NCI-H1930 (cell line): ENCODE results near the gene NTNG1.

Experiments used
- DNase-seq, 2 experiments: peaks; one replicate each; lab custom pipeline; 2025; lab: John Stamatoyannopoulos, UW

The NTNG1 gene

DNA sequence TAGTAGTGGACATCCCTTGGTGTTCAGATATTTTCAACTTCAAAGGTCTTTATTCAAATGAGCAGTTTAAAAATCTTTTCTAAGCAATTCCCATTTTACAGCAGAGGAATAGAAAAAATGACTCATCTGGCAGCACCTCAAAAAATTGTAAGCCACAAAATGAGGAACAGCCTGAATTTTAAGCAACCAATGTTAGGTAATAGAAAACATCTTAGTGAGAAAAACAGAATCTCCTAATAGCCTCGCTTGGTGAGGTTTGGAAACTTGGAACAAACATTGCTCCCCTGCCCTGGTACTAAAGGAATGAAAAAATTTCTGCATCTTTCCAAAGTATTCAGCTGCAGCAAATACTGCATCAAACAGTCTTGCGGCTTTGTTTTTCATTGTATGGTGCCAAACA lies 264.4 kb downstream of the NTNG1 start:
- no peak for DNase-seq

DNA sequence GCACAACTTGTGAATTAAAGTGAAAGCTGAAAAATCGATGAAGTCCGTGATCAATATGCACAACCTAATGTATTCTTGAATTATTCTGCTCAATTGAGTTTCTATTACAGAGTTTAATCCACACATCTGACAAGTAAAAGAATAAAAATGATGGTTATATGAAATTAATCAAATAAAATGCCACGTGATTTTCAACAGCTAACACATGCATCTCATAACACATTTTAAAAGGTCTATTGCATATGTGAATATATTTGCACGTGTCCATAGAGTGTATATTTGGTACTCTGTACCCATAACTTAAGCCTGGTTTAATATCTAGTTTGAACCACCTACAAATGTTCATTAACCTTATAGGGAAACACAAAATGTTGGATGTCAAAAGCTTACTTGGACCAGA lies 266.2 kb downstream of the NTNG1 start:
- no peak for DNase-seq

DNA sequence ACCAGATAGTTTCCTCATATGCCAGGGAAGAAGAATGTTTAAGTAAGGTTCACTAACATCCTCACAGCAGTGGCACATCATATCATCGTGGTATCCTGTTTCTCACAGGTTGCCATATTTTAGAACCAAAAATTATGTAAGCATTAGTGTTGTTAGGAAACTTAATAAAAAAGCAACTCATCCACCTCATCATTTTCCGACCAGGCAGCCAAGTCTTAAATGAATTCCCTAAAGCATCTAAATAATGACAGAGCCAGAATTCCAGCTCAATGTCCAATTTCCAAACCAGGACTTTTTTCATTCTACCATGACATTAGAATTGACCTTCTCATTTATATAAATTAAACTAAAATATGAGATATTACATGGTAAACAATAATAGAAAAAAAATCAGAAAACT lies 272.7 kb downstream of the NTNG1 start:
- no peak for DNase-seq

DNA sequence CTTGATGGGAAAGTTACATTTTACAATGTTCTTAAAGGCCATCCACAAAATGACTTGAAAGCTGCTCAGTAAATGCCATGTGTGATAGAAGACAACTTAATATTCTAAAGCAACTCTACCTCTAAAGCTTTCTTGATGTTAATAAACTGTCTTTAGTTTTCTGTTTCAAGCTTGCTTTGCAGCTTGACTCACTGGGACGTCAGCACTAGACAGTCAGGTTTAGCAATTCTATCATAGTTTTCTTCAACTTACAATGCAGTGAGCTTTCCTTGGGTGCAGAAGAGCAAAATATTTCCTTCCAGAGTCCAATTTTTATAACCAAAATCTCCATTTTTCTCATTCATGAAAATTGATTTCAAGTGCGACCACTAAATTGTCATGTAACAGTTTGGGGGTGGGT lies 273.1 kb downstream of the NTNG1 start:
- DNase-seq, result no peak

DNA sequence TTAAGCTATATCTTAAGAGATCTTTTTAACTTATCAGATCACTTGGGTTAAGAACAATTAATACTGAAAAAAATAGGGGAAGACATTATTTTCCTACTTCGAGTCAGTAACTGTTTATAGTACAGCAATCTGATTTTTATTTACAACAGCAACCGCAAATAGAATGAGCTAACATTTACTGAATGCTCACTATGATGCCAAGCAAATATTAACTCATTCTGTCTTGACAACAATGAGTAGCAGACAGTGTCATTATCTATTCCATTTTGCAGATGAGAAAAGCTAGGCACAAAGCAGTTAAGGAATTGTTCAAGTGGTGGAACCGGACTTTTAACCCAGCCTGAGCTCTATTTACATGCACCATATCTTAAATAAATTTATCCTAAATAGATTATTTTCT lies 273.7 kb downstream of the NTNG1 start:
- DNase-seq, result peak in 1 of 2 experiments; percentile 62

DNA sequence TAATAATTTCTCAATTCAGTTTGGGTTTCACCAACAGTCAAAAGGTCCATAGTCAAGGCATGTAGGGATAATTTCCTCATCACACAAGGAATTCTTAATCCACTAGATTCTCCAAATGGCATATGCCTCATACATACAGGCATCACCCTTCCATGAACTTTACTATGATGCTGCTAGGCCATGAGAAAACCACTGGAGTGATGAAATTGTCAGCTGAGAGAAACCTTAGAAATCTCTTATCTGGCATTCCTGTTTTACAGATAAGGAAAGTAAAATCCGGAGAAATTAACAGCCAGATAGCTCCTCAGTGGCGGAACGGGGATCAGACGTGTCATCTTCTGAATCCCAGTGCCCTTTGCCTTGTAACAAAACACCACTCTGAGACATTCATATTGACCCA lies 274.4 kb downstream of the NTNG1 start:
- DNase-seq, result no peak

DNA sequence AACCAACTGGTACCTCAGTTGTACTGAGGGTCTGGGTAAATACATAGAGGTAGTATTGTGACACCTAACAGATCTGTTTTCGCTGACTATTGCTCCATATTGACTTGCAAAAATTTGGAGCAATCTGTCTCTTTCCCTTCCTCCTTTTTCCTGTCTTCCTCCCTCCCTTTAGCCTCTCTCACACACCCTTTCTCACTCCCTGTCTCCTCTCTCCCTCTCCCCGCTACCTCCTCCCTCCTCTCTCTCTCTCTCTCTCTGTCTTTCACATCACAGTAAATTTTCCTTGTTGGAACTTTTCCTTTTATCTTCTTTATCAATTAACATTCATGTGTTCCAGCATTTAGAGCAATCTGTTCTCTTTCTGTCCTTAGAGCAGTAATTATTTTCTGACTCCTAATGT lies 278.2 kb downstream of the NTNG1 start:
- no peak for DNase-seq

DNA sequence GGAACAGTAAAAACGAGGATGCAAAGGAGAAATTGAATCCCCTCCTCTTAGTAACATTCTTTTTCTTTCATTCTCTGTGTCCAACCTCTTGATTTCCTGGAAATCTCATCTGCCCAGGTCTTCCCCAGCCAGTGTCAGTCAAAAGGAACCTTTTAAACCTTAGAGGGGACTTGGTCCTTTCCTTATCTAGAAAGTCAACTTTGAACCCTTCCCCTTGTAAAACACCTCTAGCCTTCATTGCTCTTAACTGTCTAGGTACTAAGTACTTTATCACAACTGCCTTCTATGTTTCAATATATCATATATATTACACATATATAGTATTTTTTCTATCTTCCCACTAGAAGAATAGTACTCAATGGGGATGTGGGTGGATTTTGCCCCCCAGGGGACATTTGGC lies 282.1 kb downstream of the NTNG1 start:
- DNase-seq, result no peak

DNA sequence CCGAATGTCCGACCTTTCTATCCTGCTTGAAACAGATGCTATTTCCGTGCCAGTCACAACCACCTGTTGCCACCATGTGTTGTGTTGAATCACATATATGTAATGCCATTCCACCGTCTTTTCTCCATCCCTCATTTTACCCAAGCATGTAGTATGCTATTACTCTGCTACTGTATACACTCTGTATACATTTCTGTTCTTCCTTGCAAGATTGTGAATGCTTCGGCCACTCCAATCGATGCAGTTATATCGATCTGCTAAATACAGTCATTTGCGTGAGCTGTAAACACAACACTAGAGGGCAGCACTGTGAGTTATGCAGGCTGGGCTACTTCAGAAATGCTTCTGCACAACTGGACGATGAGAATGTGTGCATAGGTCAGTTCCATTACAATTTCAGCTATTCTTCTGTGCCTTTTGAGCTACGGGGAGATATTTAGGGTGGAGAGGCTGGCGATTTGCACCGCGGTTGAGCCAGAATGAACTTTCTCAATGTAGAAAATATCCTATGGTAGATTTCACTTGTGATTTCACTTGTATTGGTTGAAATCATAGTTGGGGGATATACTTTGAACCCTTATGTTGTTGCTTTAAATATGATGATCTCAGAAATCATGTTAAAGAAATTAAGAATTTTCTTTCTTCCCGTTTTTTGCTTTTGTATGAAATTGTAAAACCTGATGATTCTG lies 289.8 kb downstream of the NTNG1 start:
- no peak for DNase-seq

DNA sequence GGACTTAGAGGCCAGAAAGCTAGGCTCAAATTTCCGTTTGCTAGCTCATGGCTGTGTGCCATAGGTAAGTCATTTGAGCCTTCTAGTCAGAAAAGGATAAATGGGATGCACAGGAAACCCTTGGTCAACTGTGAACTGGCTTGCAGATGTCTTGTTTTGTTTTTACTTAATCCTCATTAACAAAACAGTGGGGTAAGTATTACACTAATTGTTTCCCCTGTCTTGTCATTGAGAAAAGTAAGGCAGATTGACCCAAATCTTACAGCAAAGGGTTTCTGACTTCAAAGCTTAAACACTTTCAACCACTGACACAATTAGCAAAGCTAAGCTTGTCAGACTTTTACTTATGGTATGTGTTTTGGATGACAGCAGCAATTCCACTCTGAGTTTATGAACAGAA lies 291.3 kb downstream of the NTNG1 start:
- no peak for DNase-seq

DNA sequence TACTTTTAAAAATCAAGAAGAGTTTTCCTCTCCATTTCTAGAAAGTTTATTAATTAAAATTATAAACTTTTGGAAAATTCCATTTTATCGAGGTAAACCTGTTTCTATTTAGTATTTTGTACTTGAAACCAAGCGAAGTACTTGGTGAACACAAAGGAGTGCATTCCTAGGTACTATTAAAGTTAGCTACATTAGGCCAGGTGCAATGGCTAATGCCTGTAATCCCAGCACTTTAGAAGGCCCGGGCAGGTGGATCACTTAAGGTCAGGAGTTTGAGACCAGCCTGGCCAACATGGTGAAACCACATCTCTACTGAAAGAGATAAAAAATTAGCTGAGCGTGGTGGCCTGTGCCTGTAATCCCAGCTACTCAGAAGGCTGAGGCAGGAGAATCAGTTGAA lies 292.2 kb downstream of the NTNG1 start:
- DNase-seq, result no peak

DNA sequence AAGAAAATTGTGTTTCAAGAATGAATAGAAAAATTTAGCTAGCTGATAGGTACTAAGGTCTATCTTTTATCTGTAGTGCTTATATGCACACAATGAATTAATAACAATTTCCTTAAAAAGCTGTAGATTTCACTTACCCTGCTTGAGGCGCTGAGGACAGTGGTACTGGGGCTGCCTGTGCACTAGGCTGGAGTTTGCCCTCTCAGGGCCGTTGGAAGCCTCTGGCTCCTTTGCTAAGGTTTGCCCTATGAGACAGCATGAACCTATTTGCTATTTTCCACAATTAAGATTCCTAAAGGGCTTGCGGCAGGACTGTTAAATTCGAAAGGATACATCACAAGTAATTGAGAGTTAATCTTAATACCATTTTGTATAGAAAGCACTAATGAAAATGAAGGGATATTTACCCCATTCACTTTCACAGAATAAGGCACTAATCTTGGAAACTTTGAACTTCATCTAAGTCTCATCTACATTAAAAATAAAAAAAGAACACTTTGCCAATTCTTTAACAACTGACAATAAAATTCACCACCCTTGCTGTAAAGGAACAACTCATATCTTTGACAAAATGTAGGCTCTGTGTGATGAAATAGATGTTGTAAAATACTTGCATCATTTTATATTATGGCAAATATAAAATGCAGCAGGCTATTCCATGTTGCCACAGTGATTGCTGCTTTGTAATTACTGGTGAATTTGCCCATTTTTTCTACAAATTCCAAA lies 293.0 kb downstream of the NTNG1 start:
- DNase-seq, result no peak

DNA sequence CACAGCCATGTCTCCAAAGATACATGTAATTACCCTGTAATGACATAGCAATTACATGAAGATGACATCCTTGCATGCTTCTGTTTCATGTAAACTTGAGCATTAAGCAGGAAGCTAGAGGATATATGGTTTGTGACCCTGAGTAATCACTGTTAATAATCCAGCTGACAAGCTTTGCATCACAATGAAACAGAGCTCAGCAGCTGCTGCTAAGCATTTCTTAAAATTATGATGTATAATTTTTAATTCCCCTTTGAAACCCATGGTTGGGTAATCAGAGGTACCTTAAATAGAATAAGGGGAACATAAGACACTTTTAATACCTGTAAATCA lies 293.5 kb downstream of the NTNG1 start:
- DNase-seq, result peak; percentile 18 to 28

DNA sequence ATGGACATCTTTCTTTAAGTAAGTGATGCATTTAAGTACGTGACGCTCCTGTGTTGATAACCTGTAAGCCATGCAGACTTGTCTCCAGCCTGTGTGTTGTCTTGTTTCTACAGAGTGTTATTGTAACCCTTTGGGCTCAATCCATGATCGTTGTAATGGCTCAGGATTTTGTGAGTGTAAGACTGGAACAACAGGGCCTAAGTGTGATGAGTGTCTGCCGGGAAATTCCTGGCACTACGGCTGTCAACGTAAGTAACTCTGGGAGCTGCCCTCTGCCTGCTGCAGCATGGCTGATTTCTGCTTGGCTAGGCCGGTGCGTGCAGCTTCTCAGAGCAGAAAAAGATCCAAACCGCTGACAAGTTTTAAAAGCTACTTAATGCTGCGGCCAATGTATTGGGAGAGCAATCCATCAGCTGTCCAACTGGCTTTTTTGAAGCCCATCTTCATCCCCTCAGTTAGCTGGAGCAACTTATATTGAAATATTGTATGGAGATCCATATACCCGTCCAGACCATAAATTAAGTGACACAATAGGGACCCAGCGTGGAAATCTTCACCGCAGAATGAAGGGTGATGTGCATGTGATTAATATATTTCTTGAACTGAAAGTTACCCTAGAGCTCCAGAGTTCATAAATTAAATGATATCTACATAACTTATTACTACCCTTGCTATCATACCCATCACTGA lies 295.9 kb downstream of the NTNG1 start:
- DNase-seq, result no peak

DNA sequence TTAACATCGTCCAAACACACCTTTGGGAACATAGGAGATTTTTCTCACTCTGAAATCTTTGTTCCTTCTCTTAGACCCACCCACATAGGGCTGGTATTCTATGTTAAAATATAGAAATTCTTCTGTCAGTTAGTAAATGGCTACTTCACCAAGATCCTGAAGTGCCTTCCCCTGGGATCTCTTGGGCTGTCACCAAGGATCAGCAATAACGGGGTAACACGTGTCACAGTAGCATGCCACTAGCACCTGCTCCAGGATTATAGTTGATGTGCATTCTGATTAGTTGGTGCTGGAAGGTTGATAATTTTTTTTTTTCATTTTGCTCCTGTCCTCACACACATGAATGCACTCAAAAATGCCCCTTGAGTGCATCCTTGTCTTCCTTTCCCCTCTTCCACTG lies 298.7 kb downstream of the NTNG1 start:
- DNase-seq, result no peak

DNA sequence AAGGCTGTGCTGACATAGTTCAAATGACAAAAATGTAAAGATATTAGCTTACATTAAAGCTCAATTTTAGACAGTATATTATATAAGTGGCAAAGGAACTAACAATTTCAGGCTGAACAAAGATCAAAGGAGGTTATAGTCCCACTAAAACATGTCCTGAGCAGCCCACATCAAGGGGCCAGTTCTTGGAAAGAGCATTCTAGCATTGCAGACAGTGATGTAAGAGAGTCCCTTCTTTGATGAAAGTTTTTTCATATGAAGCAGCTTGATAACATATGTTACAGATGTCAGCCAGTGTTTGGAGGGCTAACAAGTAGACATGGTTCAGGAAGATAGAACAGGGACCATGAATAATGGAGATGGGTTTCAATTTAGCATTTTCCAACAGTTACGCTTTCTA lies 301.7 kb downstream of the NTNG1 start:
- DNase-seq, result no peak

DNA sequence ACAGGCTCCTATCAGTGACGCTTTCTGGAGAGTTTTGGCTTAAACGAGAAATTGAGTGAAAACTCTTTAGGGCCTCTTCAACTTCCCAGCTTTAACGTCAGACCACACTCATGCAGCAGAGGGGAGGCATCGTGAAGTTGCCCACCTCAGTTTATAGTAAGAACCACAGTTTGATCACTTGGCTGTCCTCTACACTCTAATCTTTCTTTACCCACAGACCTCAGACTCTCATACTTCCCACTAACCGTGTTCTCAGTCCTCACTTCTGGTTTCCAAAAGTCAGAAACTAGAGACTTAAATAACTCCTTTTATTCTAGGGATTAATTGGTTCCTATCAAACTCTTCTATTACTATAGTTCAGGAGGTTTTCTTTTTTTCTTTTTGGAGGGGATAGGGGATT lies 302.2 kb downstream of the NTNG1 start:
- DNase-seq, result no peak

DNA sequence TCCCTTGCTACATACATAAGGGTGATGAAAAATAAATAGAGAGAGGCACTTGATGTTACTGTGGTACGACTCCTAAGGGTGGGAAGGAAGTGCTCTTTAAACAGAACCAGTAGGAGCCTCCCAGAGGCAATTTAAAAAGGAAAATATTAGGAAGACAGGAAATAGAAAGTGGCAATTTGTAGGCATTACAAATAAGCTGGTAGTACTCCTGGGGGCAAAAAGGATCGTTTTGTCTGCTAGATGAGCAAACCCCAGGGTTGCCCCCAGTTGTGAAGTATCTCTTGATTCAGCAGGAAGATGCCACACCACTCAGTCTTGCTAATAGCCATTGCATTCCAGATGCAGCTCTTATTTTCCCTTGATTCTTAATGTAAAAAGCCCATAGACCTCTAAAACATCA lies 303.0 kb downstream of the NTNG1 start:
- no peak for DNase-seq

DNA sequence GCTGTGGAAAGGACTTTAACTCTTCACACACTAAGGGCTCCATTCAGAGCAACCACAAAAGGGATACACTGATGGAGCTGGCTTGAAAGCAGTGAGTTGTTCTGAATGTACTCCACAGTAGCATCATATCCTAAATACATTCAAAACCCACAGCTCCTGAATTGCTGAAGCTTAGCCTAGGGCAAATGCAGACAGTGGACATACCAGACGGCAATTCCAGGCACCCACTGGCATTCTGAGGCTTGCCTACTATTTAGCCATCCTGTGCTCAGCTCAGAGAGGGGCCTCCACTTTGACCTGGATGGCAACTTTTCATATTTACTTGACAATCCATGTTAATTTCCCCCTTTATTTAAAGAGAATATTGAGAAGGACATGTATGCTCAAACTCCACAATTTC lies 303.5 kb downstream of the NTNG1 start:
- no peak for DNase-seq

DNA sequence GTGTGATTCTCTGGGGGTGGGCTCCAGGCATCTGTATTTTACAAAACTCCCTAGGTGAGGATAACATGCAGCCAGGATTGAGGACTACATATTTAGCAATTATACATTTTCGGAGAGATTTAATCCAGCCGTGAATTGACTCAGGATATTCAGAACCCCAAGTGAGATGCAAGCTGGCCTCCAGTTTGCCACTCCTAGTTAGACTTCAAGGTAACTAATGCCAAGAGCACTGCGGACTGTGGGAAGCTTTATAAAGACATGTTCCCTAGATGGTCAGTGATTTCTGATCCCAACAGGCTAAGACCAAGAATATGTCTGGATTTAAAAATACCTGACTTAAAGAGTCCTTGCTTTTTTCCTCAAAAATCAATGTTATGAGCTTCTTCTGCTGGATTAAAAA lies 308.5 kb downstream of the NTNG1 start:
- no peak for DNase-seq

DNA sequence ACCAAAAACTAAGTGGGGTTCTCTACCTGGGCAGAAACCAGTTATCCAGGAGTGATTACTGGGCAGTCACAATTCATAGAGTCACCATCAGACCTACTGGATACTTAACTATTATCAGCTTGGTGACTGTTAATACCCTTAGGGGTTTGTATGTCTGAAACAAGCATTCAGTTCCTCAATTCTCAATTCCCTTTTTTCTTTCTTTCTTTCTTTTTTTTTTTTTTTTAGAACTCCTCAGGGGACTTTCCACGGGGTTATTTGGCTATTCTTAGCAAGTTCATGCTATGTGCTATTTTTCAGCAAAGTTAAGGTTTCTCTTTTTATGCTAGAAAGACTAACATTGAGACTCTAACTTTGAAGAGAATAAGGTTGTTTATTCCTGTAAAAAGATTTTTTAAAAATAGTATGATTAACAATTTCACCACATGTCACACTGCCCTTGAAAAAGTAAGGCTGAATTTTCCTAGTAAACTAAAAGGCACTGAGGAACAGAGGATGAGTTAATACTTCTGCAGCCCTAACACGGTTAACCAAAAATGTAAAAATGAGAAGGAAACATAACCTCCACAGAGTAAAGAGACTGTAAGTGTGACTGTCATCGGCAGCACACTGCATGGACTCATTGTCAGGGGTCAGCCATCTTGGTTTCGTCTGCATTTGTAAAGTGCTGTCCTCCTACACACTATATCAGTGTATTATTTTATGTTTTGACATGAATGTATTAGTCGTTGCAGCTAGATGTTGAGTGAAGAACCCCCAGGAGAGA lies 310.2 kb downstream of the NTNG1 start:
- no peak for DNase-seq

DNA sequence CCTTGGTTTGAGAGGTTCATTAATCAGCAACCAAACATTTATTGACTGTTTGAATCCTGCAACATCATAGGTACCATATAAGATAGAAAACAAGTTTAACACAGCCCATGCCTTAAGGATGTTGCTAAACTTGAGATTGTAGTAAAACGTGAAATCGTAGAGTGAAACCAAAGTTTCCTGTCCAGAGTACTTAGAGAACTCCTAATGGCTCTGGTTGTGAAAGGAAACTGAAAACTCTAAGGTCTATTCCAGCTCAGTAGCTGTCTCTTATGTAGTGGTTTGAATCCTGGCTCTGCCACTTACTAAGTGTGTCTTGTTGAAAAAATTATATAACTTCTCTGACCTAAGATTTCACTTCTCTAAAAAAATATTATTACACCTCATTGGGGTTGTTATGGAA lies 310.9 kb downstream of the NTNG1 start:
- no peak for DNase-seq

DNA sequence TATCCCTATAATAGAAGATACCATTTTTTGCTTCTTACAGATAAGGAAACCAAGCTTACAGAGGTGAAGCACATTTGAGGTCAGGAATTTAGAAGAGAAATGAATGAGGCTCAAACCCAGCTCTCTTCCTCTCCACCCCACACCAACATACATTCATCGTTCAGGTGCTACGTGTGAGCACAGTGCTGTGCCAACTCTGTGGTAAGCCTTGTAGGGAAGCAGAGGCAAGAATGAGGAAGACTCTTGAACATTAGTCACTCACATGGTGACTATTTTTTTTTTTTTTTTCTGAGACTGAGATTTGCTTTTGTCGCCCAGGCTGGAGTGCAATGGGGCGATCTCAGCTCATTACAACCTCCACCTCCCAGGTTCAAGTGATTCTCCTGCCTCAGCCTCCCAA lies 314.0 kb downstream of the NTNG1 start:
- DNase-seq, result no peak
